ENCODE results near the gene DPT. TPM values are rescaled to one million over a fixed set of nuclear protein-coding genes. Genes with fewer than 3 reads are reported as not detected.

The DPT gene
- total RNA-seq, 4 donors from 2014 or later, result 30.9 to 141 (median 56.5) TPM

GRCh38 chr1:168671782-168672181 lies 57.2 kb downstream of the DPT start:
- DNase-seq, result no peak
- Histone ChIP-seq H3K27me3 (no peaks in the 10 kb centered on the region), H3K9me3 (no peaks in the 10 kb centered on the region), H3K4me1 (no peaks in the 10 kb centered on the region), H3K4me3 (replicated peaks in 1 of 3) (no peak overlapping the region), H3K36me3 (no peaks in the 10 kb centered on the region), H3K27ac (no peak overlapping the region)
- intact Hi-C loops (cut with DNase I), result no loop called here
- no peak for TF ChIP-seq CTCF (IDR thresholded peaks at IDR 0.05)
- TF ChIP-seq POLR2A (IDR thresholded peaks at IDR 0.05), result no peak

- Histone ChIP-seq H3K9me3 (no peaks in the 10 kb centered on the region), H3K4me3 (replicated peaks in 1 of 3) (no peak overlapping the region), H3K4me1 (no peaks in the 10 kb centered on the region), H3K36me3 (no peaks in the 10 kb centered on the region), H3K27me3 (no peaks in the 10 kb centered on the region), H3K27ac (no peak overlapping the region)
- TF ChIP-seq CTCF (IDR thresholded peaks at IDR 0.05), result no peak
- TF ChIP-seq POLR2A (IDR thresholded peaks at IDR 0.05), result no peak
- WGBS, 2 donors, result 93 to 94% methylated on average over 1 of the region's 1 CpG
- intact Hi-C loops (cut with DNase I), result no loop called here
- no peak for DNase-seq
These were observed 63.0 kb downstream of the DPT start for GRCh38 chr1:168665975-168666374.

GRCh38 chr1:168664069-168664834 lies 64.8 kb downstream of the DPT start:
- intact Hi-C loops (cut with DNase I), result no loop called here
- 67 to 70% methylated on average over 3 of the region's 3 CpGs for WGBS, 2 donors
- TF ChIP-seq POLR2A (IDR thresholded peaks at IDR 0.05), result no peak
- TF ChIP-seq CTCF (IDR thresholded peaks at IDR 0.05), result no peak
- no peaks in the 10 kb centered on the region for H3K27me3 ChIP-seq
- H3K36me3 ChIP-seq, result no peaks in the 10 kb centered on the region
- H3K27ac ChIP-seq, result no peak overlapping the region
- H3K4me3 ChIP-seq (replicated peaks in 1 of 3), result no peak overlapping the region
- H3K9me3 ChIP-seq, result no peaks in the 10 kb centered on the region
- no peaks in the 10 kb centered on the region for H3K4me1 ChIP-seq
- DNase-seq, result no peak

GRCh38 chr1:168656485-168656884 lies 72.5 kb downstream of the DPT start:
- 68 to 83% methylated on average over 1 of the region's 1 CpG for WGBS, 2 donors
- intact Hi-C loops (cut with DNase I), result no loop called here

More at GRCh38 chr1:168656485-168656884, 72.5 kb downstream of the DPT start:
- Histone ChIP-seq H3K27ac (no peak overlapping the region), H3K9me3 (no peaks in the 10 kb centered on the region), H3K36me3 (no peaks in the 10 kb centered on the region), H3K4me3 (replicated peaks in 1 of 3) (no peak overlapping the region), H3K4me1 (no peaks in the 10 kb centered on the region), H3K27me3 (no peaks in the 10 kb centered on the region)
- TF ChIP-seq POLR2A (IDR thresholded peaks at IDR 0.05), result no peak
- no peak for TF ChIP-seq CTCF (IDR thresholded peaks at IDR 0.05)
- DNase-seq, result no peak
